Activated CD4-positive, CD25-positive, alpha-beta regulatory T cell treated with anti-CD3 and anti-CD28 coated beads, Interleukin-2, amount 50 U/mL, for 24 hours (primary cell): ENCODE data around the gene SUSD1.
A peak's percentile ranks its signal among the peaks of the same experiment; 100 is the strongest.

Experiments
- ATAC-seq, 2 donors: fragments of 150-1000 bp; cut with Tn5 transposase; one replicate each; pipeline ENCODE4 v1.10.0; 2021; ENCODE audit warnings: mild to moderate bottlenecking in 1 of 2, moderate library complexity in 1 of 2

SUSD1 gene

GRCh38 chr9:112038017-112038408 is 137.1 kb downstream of the SUSD1 start:
- ATAC-seq, result no peak

- peak; percentile 87 for ATAC-seq
These were observed 137.6 kb downstream of the SUSD1 start for GRCh38 chr9:112037281-112038016.

DNA sequence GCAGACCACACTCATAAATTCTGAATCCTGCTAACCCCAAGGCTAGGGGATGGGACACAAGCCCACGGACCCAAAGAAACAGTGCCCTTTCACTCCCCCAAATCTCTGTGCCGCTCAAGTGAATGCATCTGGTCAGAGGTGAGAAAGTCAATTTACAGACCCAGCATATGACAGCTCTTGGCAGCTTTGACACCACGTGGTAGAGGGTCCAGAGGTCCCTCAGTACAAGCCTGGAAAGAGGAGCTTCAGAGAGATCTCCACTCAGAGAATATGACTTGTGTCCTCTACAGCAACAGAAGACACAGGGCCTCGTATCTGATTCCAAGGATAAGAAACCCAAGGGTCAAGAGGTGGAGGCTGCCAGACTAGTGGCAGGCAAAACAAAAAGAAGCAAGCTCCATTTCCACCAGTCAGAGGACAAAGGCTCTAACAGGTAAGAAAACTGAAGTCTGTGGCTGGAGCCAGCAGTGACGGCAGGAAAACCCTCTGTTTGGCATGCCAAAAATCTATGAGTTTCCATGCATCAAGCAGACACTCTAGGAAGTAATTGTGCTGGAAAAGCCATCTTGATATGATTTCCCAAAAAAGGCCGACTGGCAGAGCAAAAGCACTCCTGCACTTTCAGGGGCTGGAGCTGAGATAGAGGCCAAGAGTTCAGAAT is 139.8 kb downstream of the SUSD1 start:
- ATAC-seq, result no peak

DNA sequence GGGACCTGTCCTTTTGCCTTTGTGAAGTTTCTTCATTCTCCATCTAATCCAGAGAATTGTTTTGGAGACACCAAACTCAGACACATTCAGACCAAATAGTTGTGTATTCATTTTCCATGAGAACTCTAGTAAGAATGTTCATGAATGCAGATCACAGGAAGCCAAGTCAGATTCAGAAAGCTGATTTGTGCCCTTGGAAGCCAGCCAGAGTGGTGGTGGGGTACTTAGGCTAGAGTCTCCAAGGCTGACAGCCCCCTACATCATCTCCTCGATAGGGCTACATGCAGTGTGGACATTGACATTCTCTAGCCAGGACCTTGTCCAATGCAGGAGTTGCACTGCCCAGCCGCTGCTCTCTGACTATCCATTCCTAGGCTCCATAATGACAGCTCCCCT is 140.9 kb downstream of the SUSD1 start:
- no peak for ATAC-seq

DNA sequence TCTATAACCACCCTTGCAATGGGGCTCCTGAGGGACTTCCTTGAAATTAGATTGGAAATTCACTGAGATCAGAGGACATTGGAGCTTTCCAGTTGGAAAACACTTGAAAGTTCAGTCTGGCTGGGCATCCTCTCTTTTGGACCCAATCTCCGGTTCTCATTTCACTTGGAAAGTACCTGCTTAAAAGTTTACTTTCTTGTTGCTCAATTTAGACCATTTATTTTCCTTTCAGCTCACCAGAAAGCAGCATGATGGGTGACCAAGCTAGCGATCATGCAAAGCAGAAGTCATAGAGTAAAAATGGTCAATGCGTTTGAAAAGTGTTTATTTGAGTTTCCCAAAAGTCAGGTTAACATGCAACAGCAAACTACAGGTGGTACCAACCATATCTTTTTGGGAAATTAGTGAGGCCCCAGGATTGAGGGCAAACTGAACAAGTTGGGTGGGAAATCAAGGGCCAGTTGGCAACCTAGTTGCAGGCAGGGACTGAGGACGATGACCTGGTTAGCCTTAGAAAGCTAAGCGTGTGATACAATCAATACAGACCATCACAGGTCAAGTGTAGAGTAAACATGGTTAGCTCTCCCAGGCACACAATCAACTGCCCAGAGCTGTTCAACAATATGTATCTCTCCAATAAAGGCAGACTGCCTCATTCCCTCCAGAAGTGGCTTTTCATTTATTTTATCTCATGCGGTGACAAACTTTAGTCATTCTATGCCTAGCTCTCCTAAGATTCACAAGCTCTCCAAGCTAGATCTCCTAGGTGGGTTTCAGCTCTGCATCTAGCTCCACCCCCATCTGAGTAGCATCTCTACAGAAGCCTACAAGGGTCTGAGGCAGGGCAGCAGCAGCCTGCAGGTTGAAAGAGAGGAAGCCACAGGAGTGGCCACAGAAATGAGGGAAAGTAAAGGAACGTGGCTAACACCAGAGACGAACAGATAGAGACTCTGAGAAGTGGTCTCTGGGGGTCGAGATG is 141.6 kb downstream of the SUSD1 start:
- ATAC-seq, result no peak

GRCh38 chr9:112032743-112033142 is 142.4 kb downstream of the SUSD1 start:
- no peak for ATAC-seq

DNA sequence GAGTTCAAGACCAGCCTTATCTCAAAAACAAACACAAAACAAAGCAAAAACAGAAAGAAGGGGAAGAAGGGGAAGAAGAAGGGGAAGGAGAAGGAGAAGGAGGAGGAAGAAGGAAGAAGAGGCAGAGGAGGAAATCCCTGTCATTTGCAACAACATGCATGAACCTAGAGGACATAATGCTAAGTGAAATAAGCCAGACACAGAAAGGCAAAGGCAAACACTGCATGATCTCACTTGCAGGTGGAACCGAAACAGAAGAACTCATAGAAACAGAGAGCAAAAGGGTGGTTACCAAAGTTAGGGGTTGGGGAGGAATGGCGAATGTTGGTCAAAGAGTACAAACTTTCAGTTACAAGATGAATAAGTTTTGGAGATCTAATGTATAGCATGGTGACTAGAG is 143.1 kb downstream of the SUSD1 start:
- ATAC-seq, result peak; percentile 45 to 48

DNA sequence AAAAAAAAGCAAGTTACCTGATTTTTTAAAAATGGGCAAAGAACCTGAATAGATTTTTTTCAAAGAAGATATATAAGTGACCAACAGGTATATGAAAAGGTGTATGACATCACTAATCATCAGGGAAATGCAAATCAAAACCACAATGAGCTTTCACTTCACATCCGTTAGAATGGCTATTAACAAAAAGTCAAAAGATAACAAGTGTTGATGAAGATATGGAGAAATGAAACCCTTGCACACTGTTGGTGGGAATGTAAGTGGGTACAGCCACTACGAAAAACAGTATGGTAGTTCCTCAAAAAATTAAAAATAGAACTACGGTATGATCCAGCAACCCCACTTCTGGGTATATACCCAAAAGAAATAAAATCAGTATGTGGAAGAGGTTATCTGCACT is 143.7 kb downstream of the SUSD1 start:
- no peak for ATAC-seq

DNA sequence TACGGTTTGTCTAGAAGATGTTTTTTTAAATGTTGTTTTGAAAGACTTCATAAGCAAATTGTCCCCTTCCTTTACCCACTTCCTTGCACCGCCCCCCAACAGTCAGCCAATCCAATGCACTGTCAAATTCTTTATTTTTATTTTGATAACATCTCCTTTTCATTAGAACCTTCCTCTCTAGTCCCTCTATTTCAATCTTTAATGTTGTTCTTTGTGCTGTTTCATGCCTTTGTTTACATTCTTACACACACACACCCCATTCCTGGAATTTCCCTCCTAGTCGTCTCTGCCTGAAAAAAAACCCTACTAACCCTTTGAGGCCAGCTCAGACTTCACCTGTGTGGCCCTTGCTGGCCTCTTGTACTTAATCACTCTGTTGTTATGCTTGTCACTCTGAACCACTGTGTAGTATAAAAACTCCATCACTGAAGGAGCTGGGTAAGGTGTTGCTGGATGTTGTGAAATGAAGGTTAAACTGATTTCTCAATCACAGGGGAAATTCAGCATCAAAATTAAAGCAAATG is 145.1 kb downstream of the SUSD1 start:
- peak; percentile 39 to 41 for ATAC-seq

DNA sequence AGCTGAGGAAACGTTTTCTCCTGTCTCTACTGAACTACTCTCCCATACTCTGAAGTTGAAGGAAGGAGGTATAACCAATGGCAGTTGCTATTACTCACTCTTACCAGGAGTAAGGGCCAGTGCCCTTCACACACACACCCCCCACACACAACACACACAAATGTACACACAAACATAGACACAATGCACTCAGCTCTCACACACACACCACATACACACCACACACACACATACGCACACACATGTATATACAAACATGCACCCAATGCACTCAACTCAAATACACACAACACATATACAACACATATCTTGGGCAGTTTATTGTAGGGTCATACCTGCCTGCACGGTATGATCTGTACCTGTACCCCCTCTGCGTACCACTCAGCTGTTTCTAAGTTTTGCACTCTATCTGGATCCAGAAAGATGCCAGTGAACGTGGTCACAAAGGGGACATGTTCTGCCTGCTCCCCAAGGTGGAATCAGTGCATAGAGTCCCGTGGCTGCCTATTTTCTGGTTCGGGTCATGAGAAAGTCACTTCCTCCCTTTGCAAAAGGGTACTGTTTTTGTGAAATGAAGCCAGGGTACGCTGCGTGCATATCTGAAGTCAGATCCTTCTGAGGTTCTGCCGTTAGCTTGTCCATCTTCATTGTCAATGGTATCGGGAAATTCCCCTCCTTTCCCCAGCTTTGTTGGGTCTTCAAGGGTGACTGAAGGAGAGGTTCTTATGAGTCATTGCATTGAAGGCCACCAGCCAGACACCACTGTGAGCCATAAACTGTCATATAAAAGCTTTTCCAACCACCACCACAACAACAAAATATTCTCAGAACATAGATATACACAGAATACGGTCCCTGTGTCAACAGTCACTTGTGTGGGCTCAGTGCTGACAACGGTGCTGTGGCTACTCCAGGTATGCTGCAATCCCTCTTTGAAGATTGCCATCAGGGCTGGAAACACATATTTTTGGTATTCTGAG is 146.6 kb downstream of the SUSD1 start:
- peak; percentile 83 for ATAC-seq

DNA sequence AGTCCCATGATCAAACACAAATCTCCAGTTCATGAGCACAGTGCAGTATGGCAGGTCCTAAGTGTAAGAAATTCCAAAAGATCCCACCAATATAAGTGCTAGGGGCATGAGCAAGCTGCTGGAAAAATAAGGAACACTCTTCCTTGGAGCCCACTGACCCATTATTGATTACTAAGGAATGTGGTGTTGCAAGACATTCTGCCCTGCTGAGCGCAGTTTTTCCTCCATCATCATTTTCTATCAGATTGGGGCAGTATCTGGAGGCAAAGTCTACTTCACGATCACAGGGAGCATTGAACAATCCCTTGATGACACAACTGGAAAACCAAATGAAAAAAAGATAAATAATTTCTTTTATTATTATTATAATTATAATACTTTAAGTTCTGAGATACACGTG is 149.2 kb downstream of the SUSD1 start:
- no peak for ATAC-seq

DNA sequence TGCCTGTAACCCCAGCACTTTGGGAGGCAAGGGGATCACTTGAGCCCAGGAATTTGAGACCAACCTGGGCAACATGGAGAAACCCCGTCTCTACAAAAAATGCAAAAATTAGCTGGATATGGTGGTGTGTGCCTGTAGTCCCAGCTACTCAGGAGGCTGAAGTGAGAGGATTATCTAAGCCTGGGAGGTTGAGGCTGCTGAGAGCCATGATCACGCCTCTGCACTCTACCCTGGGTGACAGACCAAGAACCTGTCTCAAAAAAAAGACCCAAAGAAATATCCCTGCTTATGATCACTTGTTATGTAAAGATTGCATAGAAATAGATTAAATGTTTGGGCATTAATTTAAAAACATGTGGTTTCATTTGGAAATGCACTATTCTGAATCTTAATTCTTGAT is 153.4 kb downstream of the SUSD1 start:
- ATAC-seq, result no peak

DNA sequence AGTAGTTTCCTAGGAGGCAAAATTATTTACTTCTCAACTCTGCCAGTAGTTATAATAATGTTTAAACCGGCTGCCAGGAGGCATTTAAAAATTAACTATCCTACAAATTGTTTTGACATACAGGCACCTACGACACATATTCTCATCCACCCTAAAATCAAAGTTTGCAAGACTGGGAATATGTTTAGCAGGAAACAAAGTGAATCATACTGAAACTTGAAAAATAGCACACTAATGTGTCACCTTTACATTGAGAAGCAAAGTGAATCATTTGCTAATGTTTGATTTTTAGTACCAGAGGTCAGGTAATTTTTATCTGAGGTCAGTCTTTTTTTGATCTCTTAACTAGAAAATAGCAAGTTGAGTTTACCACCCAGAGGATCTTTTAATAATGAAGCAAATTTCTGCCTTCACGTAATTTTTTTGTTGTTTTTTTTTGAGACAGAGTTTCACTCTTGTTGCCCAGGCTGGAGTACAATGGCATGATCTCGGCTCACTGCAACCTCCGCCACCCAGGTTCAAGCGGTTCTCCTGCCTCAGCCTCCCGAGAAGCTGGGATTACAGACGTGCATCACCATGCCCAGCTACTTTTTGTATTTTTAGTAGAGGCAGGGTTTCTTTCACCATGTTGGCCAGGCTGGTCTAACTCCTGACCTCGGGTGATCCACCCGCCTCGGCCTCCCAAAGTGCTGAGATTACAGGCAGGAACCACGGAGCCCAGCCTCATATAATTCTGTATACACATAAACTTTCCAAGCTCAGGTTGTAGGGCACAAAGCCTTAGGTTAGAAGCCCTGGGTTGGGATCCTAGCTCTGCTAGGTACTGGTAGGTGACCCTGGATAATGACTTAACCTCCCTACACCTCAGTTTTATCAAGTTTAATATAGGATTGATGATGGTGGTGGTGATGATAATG is 154.2 kb downstream of the SUSD1 start:
- ATAC-seq, result no peak

- no peak for ATAC-seq
These were observed 157.2 kb downstream of the SUSD1 start for GRCh38 chr9:112017878-112018277.

DNA sequence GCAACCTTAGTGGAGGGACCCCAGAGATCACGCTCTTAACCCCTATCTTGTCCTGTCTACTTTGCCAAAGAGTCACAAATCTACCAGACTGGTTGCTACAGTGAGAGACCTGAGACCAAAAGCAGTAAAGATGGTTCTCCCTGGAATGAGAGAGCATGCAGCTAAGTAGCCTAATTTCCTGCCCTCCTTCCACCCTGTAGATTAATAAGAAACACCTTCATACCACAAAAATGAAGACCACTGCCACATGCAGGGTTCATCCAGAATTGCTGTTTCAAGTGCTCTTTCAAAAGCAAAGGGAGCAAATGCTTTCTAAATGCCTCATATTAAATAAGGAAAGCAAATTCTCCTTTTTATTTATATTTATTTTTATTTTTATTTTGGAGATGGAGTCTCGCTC is 159.4 kb downstream of the SUSD1 start:
- no peak for ATAC-seq

DNA sequence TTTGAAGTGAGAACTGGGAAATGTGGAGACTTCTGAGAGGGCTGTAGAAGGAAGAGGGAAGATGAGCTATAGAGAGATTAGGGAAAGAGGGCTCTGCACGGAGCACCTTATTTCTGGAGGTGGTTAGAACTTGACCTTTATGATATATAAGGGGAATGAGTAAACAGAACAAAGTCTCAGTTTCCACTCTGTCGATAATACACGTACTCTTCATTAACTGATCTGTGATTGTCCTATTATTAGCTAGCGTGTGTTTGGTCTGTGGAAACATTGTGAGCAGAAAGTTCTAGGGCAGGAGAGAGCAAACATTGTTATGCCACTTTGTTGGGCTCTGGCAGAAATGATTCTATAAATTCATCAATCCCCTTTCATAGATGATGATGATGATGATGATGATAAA is 159.9 kb downstream of the SUSD1 start:
- ATAC-seq, result no peak

- ATAC-seq, result no peak
These were observed 161.8 kb downstream of the SUSD1 start for GRCh38 chr9:112013266-112013665.

GRCh38 chr9:112012026-112012902 is 162.8 kb downstream of the SUSD1 start:
- ATAC-seq, result peak; percentile 69 to 79

- ATAC-seq, result no peak
These were observed 164.0 kb downstream of the SUSD1 start for GRCh38 chr9:112011051-112011620.
